GM18951 (cell line): ENCODE results near the gene CNTN4.

ENCODE experiments used
- POLR2A ChIP-seq: IDR thresholded peaks from 4 replicates; pipeline ENCODE4 v1.6.1; 2011; ENCODE audit warnings: mild to moderate bottlenecking; ENCODE audit not compliant: insufficient read length, insufficient read depth; ENCODE audit errors: extremely low read depth
- in situ Hi-C: fragments of 300-500 bp; cut with MboI; formaldehyde crosslinking; loops from one replicate; pipeline ENCODE4 v1.12.0; 2022; ENCODE audit warnings: low sequenced_read_pairs, mixed read lengths, inconsistent platforms; ENCODE audit not compliant: unreplicated experiment

The CNTN4 gene

DNA sequence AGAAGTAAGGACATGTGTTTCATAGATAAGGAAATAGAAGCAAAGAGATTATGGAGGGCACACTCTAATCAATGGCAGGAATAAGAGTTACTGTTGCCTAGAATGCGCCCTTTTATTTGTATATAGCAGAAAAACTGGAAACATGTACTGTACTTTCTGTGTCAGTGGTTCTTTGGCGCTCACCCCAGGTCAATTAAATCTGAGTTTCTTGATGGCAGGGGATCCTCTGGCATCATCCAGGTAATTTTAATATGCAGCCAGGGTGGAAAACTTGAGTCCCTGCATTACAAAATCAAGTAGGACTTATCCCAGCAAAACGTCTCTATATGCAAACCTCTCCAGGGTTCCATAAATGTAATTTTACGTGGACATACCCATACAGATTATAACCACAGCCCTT, 727.4 kb downstream of the CNTN4 start:
- in situ Hi-C loops, result no loop called here
- no peak for TF ChIP-seq POLR2A

DNA sequence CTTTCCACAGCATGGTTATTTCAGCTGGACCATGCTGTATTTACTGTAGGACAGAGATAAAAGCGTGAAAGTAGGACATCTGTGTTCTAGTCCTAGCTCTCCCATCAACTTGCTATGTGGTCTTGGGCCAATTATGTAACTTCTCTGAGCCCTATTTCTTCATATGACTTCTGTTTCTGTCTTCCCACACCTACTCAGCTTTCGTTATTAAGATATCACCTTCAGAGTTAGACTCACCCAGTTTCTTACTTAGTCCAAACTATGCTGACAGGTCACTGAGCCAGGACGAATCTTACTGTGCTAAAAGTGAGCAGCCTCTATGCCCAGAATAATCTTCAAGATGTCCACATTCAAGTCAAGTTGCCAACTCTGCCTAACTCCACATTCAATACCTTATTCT, 727.8 kb downstream of the CNTN4 start:
- in situ Hi-C loops, result no loop called here
- TF ChIP-seq POLR2A, result no peak

DNA sequence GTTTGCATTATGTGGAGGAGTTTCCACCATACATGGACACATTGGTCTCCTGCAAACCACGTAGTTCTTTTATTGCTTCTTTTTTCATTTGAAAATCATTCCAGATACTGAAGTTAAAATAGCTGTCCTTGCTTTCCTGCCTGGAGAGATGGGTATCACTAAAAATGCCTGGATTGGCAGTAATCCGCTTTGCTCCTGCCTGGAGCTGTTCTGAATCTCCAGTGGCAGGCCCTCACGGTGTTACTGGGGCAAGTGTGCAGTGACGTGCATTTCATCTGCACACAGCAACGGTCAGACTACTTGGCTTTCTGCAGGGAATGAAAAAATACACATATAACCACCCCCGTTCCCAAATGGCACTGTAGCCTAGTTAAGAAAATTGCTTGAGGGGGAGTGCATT, 738.6 kb downstream of the CNTN4 start:
- in situ Hi-C loops, result no loop called here
- no peak for TF ChIP-seq POLR2A

DNA sequence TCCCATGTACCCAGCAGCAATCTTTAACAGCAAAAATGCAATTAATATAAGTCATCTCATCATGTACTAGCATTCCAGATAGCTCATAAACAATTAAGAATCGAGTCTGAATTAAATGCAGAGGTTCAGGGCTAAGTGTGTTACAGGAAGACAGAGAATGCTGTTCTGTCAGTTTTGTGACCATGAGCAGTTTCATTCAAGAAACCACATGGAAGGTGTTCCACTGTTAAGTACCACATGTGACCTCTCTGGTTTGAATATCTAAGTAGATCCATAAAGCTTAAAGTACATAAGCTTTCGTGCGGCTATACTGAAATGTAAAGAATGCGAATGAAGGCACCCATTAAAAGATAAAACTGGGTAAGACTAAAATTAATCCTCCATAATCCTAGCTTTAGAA, 739.2 kb downstream of the CNTN4 start:
- in situ Hi-C loops, result no loop called here
- TF ChIP-seq POLR2A, result no peak

DNA sequence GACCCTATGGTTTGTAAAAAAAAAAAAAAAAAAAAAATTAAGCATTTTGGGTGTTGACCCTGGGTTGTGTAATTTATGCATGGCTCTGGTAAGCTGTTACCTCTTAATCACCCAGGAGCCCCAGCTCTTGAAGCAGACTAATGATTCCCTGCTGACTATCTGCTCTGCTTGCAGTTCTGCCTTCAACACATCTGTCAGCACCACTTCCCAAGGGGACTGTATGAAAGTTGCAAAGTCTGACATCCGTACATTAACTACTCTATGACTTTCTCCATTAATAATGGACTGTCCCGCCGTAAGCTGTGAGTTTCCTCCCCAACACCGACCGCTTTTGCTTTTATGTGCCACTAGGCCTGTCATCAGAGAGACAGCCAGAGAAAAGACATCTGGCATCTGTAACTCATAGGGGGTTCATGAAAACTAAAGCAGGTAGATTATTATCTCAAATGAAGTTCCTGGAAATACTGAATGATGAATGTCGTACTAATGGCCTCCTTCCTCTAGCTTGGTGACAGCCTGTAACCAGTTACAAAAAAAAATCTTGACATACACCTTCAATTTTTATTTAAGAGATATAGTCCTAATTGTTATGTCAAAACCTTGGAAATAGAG, 740.0 kb downstream of the CNTN4 start:
- in situ Hi-C loops, result no loop called here
- no peak for TF ChIP-seq POLR2A

DNA sequence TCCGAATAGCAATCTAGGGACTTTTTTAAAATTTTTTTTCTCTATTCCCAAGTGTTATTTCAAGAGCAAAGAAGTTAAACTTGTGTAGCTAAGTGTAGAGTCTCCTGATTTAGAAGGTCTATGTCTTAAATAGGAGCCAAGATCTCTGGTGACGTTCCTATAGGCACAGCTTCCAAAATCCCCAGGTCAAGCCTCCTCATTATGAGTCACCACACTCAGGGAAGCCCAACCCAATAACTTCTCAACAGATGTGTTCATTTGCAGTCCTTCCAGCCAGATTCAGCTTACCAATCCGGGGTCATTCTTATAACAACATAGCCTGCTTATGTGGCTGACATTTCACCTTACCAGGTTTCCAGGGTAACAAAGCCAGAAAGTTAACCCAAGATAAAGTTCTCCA, 741.2 kb downstream of the CNTN4 start:
- in situ Hi-C loops, result no loop called here
- TF ChIP-seq POLR2A, result no peak

DNA sequence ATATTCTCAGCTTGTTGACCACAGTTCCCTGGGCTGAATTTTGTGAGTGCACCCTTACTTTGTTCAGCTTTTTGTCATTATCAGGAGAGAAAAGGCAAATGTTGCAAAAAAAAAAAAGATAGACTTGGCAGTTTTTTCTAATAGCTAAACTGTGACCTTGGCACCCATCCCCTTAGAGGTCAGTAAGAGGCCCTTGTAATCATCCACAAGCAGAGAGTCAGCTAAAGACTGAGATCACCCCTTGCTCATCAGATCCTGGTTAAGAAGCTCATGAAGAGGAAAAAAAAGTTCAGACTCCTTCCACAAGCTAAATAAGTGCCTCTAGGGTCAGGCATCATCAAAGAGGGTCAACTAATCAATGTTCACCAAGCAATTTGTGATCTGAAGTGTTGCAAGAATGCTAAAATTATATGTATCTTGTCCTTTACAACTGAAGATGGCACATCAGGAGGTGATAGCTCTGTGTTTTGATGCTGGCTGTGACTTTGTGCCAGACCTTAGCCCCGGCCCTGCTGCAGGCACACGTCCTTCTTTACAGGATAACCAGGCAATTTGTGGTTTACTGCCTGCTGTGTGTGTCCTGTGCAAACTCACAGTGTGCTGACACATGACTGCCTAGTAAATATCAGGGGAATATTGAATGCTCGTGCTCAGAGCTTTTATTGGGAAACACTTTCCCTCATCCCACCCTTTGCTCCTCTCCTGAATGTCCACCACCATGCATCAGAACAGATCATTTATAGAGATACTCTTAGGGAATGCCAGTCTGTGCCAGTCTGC, 748.6 kb downstream of the CNTN4 start:
- TF ChIP-seq POLR2A, result no peak
- in situ Hi-C loops, result no loop called here

DNA sequence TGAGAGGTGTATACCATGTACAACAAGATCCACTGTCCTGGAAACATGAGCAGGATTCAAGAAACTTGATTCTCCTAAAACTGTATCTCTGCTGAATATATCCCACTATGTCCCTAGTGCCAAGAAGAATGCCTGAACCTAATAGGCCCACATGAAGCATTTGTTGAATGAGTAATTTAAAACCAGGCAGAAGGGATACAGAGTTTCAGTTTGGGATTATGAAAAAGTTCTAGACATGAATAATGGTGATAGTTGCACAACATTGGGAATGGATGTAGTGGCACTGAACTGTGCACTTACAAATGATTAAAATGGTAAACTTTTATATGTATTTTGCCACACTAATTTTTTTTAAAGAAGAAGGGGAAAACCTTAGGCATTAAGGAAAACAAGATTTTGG, 750.4 kb downstream of the CNTN4 start:
- in situ Hi-C loops, result no loop called here
- no peak for TF ChIP-seq POLR2A

DNA sequence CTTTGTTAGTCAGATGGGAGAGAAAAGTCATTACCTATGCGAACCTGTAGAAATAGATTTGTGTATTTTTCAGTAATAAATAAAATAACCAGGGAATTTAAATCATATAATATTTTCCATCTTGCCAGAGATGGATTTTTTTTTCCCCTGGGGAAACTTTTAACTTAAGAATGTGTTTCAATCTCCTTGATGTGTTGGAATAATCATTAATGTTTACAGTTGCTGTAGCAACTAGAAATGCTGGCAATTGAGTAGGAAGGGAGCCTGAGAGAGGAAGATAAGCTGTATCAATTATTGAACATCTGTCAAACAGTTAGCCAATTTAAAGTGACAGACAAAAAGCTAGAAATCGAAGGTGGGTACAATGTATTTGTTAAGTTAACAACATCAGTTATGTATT, 752.0 kb downstream of the CNTN4 start:
- in situ Hi-C loops, result no loop called here
- no peak for TF ChIP-seq POLR2A

DNA sequence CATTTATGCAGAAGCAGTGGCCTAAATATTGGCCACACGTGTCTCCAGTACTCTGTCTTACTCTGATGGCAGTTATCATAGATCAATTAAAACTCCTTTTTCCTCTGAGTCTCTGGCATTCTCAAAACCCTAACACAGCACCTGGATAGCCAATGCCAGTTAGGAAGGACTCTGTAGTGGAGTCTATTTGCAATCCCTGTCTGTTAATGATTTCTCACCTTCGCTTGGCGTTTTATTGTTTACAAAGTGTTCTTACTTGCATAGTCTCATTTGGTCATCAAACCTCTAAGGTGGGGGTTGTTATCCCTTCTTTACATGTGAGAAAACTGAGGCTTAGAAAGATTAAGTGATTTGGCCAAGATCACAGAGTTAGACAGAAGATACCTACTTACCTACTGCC, 752.7 kb downstream of the CNTN4 start:
- in situ Hi-C loops, result no loop called here
- no peak for TF ChIP-seq POLR2A

DNA sequence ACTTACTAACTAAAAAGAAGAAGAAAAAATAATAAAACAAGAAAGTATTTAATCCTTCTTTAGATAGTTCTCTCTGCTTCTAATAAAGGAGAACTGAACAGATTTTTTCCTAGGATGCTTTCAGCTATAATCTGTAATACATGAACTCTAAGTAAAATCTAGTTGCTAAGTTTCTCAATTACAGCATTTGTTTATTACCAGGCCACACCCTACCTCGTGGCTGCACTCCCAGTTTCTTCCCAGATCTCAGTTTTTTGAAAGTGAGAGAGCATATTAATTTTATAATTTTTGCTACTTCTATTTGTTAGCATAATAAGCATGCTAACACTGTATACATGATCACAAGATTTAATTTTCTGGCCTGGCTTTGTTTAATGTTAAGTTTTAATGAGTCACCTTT, 753.2 kb downstream of the CNTN4 start:
- in situ Hi-C loops, result no loop called here

DNA sequence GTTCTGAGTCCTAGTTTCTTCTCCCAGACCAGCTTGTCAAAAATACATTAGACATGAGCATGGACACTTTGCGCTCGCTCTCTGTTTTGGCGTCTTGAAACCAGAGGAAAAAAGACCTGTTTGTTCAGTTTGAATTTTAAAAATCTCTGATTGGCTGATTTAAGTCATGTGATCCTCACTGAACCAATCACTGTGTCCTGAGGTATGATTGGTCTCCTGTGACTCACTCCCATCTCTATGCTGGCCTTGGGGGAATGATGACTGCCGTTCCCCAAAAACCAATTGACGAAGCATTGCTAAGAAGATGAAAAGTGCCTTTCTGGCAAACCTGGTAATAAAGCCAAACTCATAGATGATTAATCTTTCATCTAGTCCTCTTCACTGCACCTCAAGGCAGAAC, 755.0 kb downstream of the CNTN4 start:
- no peak for TF ChIP-seq POLR2A
- in situ Hi-C loops, result no loop called here

More for the DNA sequence above, 753.2 kb downstream of the CNTN4 start:
- no peak for TF ChIP-seq POLR2A

DNA sequence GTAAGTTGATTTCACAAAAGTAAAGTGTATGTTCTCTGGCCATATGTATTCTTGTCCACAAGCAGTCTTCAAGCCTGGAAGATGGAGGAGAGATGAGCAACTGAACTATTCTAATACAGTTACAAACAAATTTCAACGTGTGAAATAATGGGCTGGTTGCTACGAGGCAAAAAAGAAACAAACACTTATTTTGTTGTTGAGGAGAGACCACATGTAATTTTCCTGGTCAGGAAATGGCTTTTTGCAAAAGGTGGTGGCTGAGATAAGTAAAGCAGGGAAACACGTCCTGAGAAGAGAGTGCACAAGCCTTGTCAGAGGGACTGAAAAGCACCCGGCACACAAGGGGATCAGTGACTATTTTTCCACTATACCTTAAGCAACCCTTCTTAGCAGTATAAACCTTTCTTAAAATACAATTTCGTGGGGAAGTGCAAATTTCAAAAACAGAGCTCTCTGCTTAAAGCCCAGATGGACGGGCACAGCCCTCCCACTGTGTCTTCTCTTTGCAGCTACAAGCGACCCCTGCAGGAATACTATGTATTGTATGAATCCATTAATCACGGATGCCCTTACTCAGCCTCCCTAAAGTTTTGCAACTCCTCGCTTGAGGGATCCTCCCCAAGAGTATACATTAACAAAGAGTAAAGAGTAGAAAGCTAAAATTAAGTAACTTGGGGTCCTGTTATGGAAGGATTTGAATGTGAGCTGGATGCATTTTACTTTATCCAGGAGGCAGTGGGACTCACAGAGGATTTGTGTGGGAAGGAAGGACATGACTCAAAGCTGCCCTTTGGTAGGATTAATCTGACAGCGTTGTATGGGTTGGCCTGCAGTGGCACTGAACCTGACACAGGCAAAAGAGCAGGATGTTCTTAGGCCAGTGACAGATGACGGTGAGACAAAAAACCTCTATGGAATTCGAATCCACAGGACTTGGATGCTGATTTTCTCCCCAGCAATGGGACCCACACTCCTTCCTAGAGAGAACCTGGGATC, 757.8 kb downstream of the CNTN4 start:
- no peak for TF ChIP-seq POLR2A
- in situ Hi-C loops, result no loop called here
